WTC11 (cell line): ENCODE measurements around the gene GSTM2. TPM values are rescaled to one million over a fixed set of nuclear protein-coding genes. Genes with fewer than 3 reads are reported as not detected.

Source experiments
- ATAC-seq: fragments of 200-7000 bp; cut with Tn5 transposase; 2 replicates; pipeline ENCODE4 v1.10.0; 2021; ENCODE audit warnings: mild to moderate bottlenecking, moderate library complexity
- CTCF ChIA-PET: fragments of 300-600 bp; sonication (Branson Sonifier 250); formaldehyde crosslinking; loops from one replicate; lab custom pipeline; 2021; ENCODE audit warnings: antibody characterized with exemption; lab: Charles Lee
- POLR2A ChIA-PET: fragments of 350-600 bp; sonication (Branson Sonifier 250); formaldehyde crosslinking; loops from one replicate; lab custom pipeline; 2021; ENCODE audit warnings: antibody characterized with exemption; lab: Charles Lee
- DNase-seq: peaks from one replicate; pipeline ENCODE4 v3.0.0; 2021; ENCODE audit warnings: low spot score
- H3K27ac Mint-ChIP-seq: 2 replicates; pipeline ENCODE4 v1.8.0; 2021; ENCODE audit warnings: mixed read lengths
- H3K27me3 Mint-ChIP-seq: 2 replicates; pipeline ENCODE4 v1.8.0; 2021; ENCODE audit warnings: low read depth, mild to moderate bottlenecking, moderate library complexity, mixed read lengths
- H3K36me3 Mint-ChIP-seq: 2 replicates; pipeline ENCODE4 v1.8.0; 2021; ENCODE audit warnings: mixed read lengths
- H3K4me1 Mint-ChIP-seq: 2 replicates; pipeline ENCODE4 v1.8.0; 2022; ENCODE audit warnings: mixed read lengths
- H3K4me3 Mint-ChIP-seq: 2 replicates; pipeline ENCODE4 v1.8.0; 2021; ENCODE audit warnings: mild to moderate bottlenecking, moderate library complexity, mixed read lengths
- H3K9me3 Mint-ChIP-seq: 2 replicates; pipeline ENCODE4 v1.8.0; 2021; ENCODE audit warnings: mixed read lengths
- ESRRA ChIP-seq: sonication (generic); formaldehyde crosslinking; IDR thresholded peaks from 2 replicates; pipeline ENCODE4 v1.8.1; 2022; ENCODE audit warnings: mild to moderate bottlenecking, missing genetic modification reagents, borderline replicate concordance
- ETV6 ChIP-seq: sonication (generic); formaldehyde crosslinking; IDR thresholded peaks from 2 replicates; pipeline ENCODE4 v1.8.1; 2022; ENCODE audit warnings: mild to moderate bottlenecking, missing genetic modification reagents
- FOXJ3 ChIP-seq: sonication (generic); formaldehyde crosslinking; IDR thresholded peaks from 2 replicates; pipeline ENCODE4 v1.9.0; 2021; ENCODE audit warnings: missing genetic modification reagents, mild to moderate bottlenecking, borderline replicate concordance
- GRHL2 ChIP-seq: fragments of 250-450 bp; sonication (Bioruptor Pico); IDR thresholded peaks from 2 replicates; pipeline ENCODE4 v1.8.0; 2022; ENCODE audit warnings: mild to moderate bottlenecking, moderate library complexity; ENCODE audit not compliant: insufficient replicate concordance, severe bottlenecking
- JAZF1 ChIP-seq: fragments of 250-450 bp; sonication (Bioruptor Pico); IDR thresholded peaks from 2 replicates; pipeline ENCODE4 v1.9.0; 2021; ENCODE audit warnings: moderate library complexity, mild to moderate bottlenecking, inconsistent platforms
- NR1H2 ChIP-seq: sonication (generic); formaldehyde crosslinking; IDR thresholded peaks from 2 replicates; pipeline ENCODE4 v1.9.0; 2021; ENCODE audit warnings: mild to moderate bottlenecking, moderate library complexity, missing genetic modification reagents
- OVOL2 ChIP-seq: fragments of 250-450 bp; sonication (Bioruptor Pico); IDR thresholded peaks from 2 replicates; pipeline ENCODE4 v1.9.0; 2021; ENCODE audit warnings: mild to moderate bottlenecking, borderline replicate concordance
- PRRX2 ChIP-seq: fragments of 250-450 bp; sonication (Bioruptor Pico); IDR thresholded peaks from 2 replicates; pipeline ENCODE4 v1.8.0; 2021; ENCODE audit warnings: mild to moderate bottlenecking
- SP1 ChIP-seq: sonication (generic); formaldehyde crosslinking; conservative IDR thresholded peaks from 2 replicates; pipeline ENCODE4 v1.8.1; 2022; ENCODE audit warnings: missing genetic modification reagents
- TCF7 ChIP-seq: sonication (generic); formaldehyde crosslinking; IDR thresholded peaks from 2 replicates; pipeline ENCODE4 v1.8.0; 2022; ENCODE audit warnings: mild to moderate bottlenecking, low read depth, missing genetic modification reagents, moderate library complexity
- TEAD1 ChIP-seq: sonication (generic); formaldehyde crosslinking; IDR thresholded peaks from 2 replicates; pipeline ENCODE4 v1.8.0; 2022; ENCODE audit warnings: mild to moderate bottlenecking, missing genetic modification reagents
- ZBTB21 ChIP-seq: sonication (generic); formaldehyde crosslinking; IDR thresholded peaks from 2 replicates; pipeline ENCODE4 v1.8.1; 2023; ENCODE audit warnings: mild to moderate bottlenecking, missing genetic modification reagents, borderline replicate concordance
- ZNF121 ChIP-seq: sonication (generic); formaldehyde crosslinking; IDR thresholded peaks from 2 replicates; pipeline ENCODE4 v1.8.0; 2023; ENCODE audit warnings: missing genetic modification reagents
- ZNF138 ChIP-seq: sonication (generic); formaldehyde crosslinking; conservative IDR thresholded peaks from 2 replicates; pipeline ENCODE4 v1.8.1; 2022; ENCODE audit warnings: mild to moderate bottlenecking, moderate library complexity, missing genetic modification reagents
- total RNA-seq: library from RNA; stranded (reverse); gene quantifications from 3 replicates; pipeline ENCODE4 v1.2.3, GENCODE V29; 2021
- TF ChIP-seq, protein P1 (sequence below): sonication (generic); formaldehyde crosslinking; IDR thresholded peaks from 2 replicates; pipeline ENCODE4 v1.8.1; 2023; ENCODE audit warnings: mild to moderate bottlenecking, missing genetic modification reagents, borderline replicate concordance
- TF ChIP-seq, protein P2 (sequence below): sonication (generic); formaldehyde crosslinking; IDR thresholded peaks from 2 replicates; pipeline ENCODE4 v1.8.0; 2022; ENCODE audit warnings: missing genetic modification reagents
- TF ChIP-seq, protein P3 (sequence below): fragments of 250-450 bp; sonication (Bioruptor Pico); IDR thresholded peaks from 2 replicates; pipeline ENCODE4 v1.9.0; 2021; ENCODE audit warnings: moderate library complexity, mild to moderate bottlenecking, inconsistent platforms, borderline replicate concordance
- TF ChIP-seq, protein P4 (sequence below): sonication (generic); formaldehyde crosslinking; conservative IDR thresholded peaks from 2 replicates; pipeline ENCODE4 v1.8.1; 2022; ENCODE audit warnings: mild to moderate bottlenecking, missing genetic modification reagents
- TF ChIP-seq, protein P5 (sequence below): sonication (generic); formaldehyde crosslinking; IDR thresholded peaks from 2 replicates; pipeline ENCODE4 v1.8.0; 2022; ENCODE audit warnings: mild to moderate bottlenecking, missing genetic modification reagents
- TF ChIP-seq, protein P6 (sequence below): sonication (generic); formaldehyde crosslinking; IDR thresholded peaks from 2 replicates; pipeline ENCODE4 v1.8.0; 2023; ENCODE audit warnings: mild to moderate bottlenecking, missing genetic modification reagents
- TF ChIP-seq, protein P7 (sequence below): sonication (generic); formaldehyde crosslinking; IDR thresholded peaks from 2 replicates; pipeline ENCODE4 v1.8.0; 2023; ENCODE audit warnings: missing genetic modification reagents

Gene GSTM2
- total RNA-seq, 1 experiment from 2014 or later: 12.9 TPM

DNA sequence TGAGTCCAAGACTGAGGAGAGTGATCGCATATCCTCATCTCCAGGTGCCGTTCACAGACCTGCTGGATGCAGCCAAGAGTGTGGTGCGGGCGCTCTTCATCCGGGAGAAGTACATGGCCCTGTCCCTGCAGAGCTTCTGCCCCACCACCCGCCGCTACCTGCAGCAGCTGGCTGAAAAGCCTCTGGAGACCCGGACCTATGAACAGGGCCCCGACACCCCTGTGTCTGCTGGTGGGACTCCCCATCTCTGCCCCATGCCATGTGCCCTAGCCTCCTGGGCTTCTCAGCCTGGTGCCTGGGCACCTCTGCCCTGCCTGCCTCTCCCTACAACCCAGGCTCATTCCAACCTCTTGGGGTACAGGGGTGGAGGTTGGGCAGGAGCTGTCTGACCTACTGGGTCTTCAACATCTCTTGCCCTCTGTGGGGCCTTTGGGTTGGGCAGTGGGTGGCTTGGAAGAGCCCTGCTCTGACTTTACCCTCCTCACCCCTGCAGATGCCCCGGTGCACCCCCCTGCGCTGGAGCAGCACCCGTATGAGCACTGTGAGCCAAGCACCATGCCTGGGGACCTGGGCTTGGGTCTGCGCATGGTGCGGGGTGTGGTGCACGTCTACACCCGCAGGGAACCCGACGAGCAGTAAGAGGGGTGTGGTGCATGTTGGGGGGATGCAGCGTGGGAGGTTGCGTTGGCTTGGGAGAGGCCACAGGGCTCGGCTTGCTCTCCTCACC is 41.0 kb upstream of the GSTM2 start (continued):
- TF ChIP-seq, protein P1, sequence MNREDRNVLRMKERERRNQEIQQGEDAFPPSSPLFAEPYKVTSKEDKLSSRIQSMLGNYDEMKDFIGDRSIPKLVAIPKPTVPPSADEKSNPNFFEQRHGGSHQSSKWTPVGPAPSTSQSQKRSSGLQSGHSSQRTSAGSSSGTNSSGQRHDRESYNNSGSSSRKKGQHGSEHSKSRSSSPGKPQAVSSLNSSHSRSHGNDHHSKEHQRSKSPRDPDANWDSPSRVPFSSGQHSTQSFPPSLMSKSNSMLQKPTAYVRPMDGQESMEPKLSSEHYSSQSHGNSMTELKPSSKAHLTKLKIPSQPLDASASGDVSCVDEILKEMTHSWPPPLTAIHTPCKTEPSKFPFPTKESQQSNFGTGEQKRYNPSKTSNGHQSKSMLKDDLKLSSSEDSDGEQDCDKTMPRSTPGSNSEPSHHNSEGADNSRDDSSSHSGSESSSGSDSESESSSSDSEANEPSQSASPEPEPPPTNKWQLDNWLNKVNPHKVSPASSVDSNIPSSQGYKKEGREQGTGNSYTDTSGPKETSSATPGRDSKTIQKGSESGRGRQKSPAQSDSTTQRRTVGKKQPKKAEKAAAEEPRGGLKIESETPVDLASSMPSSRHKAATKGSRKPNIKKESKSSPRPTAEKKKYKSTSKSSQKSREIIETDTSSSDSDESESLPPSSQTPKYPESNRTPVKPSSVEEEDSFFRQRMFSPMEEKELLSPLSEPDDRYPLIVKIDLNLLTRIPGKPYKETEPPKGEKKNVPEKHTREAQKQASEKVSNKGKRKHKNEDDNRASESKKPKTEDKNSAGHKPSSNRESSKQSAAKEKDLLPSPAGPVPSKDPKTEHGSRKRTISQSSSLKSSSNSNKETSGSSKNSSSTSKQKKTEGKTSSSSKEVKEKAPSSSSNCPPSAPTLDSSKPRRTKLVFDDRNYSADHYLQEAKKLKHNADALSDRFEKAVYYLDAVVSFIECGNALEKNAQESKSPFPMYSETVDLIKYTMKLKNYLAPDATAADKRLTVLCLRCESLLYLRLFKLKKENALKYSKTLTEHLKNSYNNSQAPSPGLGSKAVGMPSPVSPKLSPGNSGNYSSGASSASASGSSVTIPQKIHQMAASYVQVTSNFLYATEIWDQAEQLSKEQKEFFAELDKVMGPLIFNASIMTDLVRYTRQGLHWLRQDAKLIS (CRISPR knock-in tag): no peak
- TF ChIP-seq, protein P2, sequence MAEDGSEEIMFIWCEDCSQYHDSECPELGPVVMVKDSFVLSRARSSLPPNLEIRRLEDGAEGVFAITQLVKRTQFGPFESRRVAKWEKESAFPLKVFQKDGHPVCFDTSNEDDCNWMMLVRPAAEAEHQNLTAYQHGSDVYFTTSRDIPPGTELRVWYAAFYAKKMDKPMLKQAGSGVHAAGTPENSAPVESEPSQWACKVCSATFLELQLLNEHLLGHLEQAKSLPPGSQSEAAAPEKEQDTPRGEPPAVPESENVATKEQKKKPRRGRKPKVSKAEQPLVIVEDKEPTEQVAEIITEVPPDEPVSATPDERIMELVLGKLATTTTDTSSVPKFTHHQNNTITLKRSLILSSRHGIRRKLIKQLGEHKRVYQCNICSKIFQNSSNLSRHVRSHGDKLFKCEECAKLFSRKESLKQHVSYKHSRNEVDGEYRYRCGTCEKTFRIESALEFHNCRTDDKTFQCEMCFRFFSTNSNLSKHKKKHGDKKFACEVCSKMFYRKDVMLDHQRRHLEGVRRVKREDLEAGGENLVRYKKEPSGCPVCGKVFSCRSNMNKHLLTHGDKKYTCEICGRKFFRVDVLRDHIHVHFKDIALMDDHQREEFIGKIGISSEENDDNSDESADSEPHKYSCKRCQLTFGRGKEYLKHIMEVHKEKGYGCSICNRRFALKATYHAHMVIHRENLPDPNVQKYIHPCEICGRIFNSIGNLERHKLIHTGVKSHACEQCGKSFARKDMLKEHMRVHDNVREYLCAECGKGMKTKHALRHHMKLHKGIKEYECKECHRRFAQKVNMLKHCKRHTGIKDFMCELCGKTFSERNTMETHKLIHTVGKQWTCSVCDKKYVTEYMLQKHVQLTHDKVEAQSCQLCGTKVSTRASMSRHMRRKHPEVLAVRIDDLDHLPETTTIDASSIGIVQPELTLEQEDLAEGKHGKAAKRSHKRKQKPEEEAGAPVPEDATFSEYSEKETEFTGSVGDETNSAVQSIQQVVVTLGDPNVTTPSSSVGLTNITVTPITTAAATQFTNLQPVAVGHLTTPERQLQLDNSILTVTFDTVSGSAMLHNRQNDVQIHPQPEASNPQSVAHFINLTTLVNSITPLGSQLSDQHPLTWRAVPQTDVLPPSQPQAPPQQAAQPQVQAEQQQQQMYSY (CRISPR knock-in tag): no peak
- TF ChIP-seq ETV6 (CRISPR knock-in tag) (no peak), ZNF121 (no peak), SP1 (no peak)
- TF ChIP-seq, protein P3, sequence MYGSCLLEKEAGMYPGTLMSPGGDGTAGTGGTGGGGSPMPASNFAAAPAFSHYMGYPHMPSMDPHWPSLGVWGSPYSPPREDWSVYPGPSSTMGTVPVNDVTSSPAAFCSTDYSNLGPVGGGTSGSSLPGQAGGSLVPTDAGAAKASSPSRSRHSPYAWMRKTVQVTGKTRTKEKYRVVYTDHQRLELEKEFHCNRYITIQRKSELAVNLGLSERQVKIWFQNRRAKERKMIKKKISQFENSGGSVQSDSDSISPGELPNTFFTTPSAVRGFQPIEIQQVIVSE: no peak
- TF ChIP-seq, protein P4, sequence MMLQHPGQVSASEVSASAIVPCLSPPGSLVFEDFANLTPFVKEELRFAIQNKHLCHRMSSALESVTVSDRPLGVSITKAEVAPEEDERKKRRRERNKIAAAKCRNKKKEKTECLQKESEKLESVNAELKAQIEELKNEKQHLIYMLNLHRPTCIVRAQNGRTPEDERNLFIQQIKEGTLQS (CRISPR knock-in tag): no peak

DNA sequence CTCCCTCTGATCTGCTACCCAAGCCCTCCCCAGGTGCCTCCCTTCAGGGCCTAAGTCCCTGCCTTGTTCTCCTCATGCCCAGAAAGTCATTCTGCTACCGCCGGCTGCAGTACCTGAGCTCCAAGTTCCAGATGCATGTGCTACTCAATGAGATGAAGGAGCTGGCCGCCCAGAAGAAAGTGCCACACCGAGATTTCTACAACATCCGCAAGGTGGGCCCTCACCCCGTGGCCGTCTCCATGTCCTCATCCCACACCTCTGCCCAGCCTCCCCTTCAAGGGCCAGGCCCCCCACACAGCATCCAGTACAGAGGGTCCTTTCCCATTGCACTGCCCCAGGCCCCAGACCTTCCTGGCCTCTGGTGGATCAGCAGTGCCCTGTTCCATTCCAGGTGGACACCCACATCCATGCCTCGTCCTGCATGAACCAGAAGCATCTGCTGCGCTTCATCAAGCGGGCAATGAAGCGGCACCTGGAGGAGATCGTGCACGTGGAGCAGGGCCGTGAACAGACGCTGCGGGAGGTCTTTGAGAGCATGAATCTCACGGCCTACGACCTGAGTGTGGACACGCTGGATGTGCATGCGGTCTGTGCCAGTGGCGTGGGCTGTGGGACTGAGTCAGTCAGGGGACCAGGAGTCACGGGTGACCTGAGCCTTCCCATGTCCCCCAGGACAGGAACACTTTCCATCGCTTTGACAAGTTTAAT is 40.0 kb upstream of the GSTM2 start:
- Mint-ChIP-seq H3K36me3 (peaks cover 30% of the 10 kb centered on the region), H3K27ac (no peak overlapping the region), H3K4me1 (peaks cover 11% of the 10 kb centered on the region; the same call in 1 of the 2 replicates), H3K27me3 (no peaks in the 10 kb centered on the region), H3K4me3 (no peak overlapping the region), H3K9me3 (no peaks in the 10 kb centered on the region)
- ATAC-seq (no peak), DNase-seq (no peak)
- CTCF ChIA-PET: interaction anchor here (0.5 to 4.6 kb wide), 3 partner anchors 12 to 28 kb away, joined by 3 to 80 read pairs (median 4); partner anchors contain the start of gene GSTM4
- POLR2A ChIA-PET: no interaction called here
- TF ChIP-seq NR1H2 (CRISPR knock-in tag) (no peak), ZNF138 (no peak), TCF7 (CRISPR knock-in tag) (no peak), ETV6 (CRISPR knock-in tag) (no peak), ESRRA (CRISPR knock-in tag) (no peak), OVOL2 (no peak), GRHL2 (no peak), FOXJ3 (CRISPR knock-in tag) (no peak), JAZF1 (CRISPR knock-in tag) (no peak), PRRX2 (CRISPR knock-in tag) (no peak), ZBTB21 (CRISPR knock-in tag) (no peak), TEAD1 (CRISPR knock-in tag) (no peak)
- TF ChIP-seq, protein P5, sequence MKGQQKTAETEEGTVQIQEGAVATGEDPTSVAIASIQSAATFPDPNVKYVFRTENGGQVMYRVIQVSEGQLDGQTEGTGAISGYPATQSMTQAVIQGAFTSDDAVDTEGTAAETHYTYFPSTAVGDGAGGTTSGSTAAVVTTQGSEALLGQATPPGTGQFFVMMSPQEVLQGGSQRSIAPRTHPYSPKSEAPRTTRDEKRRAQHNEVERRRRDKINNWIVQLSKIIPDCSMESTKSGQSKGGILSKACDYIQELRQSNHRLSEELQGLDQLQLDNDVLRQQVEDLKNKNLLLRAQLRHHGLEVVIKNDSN (CRISPR knock-in tag): no peak
- TF ChIP-seq, protein P6, sequence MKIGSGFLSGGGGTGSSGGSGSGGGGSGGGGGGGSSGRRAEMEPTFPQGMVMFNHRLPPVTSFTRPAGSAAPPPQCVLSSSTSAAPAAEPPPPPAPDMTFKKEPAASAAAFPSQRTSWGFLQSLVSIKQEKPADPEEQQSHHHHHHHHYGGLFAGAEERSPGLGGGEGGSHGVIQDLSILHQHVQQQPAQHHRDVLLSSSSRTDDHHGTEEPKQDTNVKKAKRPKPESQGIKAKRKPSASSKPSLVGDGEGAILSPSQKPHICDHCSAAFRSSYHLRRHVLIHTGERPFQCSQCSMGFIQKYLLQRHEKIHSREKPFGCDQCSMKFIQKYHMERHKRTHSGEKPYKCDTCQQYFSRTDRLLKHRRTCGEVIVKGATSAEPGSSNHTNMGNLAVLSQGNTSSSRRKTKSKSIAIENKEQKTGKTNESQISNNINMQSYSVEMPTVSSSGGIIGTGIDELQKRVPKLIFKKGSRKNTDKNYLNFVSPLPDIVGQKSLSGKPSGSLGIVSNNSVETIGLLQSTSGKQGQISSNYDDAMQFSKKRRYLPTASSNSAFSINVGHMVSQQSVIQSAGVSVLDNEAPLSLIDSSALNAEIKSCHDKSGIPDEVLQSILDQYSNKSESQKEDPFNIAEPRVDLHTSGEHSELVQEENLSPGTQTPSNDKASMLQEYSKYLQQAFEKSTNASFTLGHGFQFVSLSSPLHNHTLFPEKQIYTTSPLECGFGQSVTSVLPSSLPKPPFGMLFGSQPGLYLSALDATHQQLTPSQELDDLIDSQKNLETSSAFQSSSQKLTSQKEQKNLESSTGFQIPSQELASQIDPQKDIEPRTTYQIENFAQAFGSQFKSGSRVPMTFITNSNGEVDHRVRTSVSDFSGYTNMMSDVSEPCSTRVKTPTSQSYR (CRISPR knock-in tag): no peak
- TF ChIP-seq, protein P7, sequence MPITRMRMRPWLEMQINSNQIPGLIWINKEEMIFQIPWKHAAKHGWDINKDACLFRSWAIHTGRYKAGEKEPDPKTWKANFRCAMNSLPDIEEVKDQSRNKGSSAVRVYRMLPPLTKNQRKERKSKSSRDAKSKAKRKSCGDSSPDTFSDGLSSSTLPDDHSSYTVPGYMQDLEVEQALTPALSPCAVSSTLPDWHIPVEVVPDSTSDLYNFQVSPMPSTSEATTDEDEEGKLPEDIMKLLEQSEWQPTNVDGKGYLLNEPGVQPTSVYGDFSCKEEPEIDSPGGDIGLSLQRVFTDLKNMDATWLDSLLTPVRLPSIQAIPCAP: no peak
